ENCODE data around the gene MAP2K5.

MAP2K5 gene
- total RNA-seq, result 1.7 to 11.8 (median 5.6) reads per million in 17 experiments

DNA sequence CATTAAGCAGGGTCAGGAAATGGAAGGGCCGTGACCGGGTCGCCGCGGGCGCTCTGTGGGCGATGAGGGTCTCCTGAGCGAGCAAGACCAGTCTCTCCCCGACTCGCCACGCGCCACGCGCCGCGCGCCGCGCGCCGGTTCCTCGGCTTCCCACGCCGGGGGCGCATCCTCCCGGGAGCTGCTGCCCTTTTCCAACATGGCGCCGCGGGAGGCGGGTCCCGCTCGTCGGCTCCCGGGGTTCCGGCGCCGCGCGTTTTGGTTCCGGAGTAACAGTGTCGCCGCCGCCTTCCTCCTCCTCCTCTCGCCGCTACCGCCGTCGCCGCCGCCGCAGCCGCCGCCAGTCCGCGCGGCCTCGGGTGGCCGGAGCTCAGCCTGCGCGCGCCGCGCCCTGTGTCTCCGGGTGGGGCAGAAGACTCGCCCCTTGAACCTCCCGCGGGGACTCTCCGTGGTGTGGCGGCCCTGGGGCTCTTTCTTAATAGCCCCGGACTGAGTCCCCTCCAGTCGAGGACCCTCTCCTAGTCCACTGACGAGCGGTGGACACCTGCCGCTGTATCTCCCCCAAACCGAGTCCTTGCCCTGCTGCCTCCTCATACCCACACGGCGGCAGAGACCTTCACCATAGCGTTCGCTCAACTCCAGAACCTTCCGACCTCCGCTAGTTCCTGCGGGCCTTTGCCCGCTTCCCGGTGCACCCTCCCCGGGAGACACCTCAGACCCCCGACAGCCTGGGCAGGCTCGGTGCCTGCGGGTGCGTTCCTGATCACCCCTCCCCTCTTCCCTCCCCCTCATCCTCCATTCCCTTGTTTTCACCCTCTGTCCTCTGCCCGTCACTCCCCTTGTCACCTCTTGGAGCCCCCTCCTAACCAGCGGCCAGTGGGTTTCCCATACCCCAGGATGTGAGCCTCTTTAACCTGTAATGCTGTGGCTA is at the start of gene MAP2K5:
TSS of gene MAP2K5 (plus strand) at position 284 of the 928 bp plus-strand sequence. CDS start at position 917, 633 bp downstream.
- peak; percentile 86 to 95 (median 92) for DNase-seq

DNA sequence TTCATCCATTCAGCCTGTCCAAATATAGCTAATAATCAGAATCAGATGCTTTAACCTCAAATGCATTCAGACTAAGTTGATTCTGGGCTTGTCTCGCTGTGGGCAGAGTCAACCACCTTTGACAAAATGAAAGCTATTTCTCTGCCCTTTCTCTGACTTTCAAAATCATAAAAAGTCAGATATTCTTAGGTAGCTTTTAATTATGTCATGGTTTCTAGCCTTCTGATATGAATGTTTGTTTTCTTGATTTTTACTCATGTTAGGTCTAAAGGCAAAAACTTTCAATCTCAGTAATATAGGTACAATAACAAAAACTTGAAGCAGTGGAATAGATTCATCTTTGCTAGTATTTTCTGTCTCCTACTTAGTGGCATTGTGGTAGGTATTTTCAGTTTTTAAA is 46.9 kb upstream of the MAP2K5 start:
- no peak for DNase-seq

DNA sequence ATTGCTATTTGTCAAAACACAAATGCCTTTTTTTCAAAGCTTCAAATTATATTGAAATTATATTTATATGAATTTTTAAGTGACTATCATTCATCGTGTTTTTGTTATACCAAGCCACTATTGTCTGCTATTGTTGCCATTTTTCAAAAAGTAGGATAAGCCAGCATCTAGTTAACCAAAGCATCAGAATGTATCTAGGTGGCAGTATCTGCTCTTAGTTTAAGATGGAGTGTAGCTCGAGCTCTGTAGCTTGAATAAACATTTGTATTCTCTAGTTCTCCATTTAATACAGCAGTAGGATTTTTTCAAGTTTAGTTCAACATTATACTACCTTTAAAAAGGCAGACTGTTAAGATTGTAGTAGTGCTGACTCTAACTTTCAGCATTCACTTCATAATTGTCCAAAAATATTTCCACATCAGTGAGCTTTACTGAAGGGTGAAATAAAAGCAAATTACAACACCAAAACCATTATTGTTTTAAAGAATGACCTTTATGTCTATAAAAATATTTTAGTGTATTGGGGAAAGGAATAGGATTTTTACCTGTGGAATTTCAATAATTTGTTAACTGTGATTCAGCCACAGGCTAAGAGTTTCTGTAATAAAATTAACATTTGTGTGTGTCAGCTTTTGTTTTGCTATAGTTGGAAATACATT is 41.2 kb upstream of the MAP2K5 start:
- peak in 3 of 4 experiments; percentile 13 to 51 (median 28) for DNase-seq

DNA sequence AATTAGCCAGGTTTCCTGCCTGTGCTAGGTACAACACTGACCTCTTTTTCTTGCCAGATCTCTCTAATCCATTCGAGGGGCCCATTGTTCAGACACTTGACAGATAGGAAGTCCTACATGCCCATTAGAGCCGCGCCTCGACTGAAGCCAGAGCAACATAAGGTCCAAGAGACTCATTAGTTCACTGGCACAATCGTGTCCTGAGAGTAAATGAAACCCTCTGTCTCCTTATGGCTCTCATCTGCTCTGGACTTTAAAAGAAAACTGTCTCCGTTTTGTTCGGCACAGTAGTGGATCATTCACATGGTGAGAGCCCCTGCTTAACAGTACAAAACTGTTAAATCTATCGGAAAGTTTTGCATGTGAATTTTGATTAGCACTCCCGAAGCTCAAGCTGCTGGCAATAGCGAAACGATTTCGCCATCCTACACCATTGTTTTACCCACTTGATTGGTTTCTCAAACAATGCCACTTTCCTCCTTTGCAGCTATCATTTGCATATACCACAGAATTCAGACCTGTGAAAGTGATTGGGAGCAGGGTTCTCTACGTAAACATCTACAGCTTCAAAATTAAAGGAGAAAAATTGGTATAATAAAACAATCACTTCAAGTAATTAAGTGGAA is 40.6 kb upstream of the MAP2K5 start:
- no peak for DNase-seq

- DNase-seq, result no peak
Measured at GRCh38 chr15:67504056-67504455, 38.4 kb upstream of the MAP2K5 start.

- no peak for DNase-seq
Measured at GRCh38 chr15:67504796-67505195, 37.7 kb upstream of the MAP2K5 start.

GRCh38 chr15:67505675-67506572 is 36.6 kb upstream of the MAP2K5 start:
- peak; percentile 38 to 71 (median 61) for DNase-seq

DNA sequence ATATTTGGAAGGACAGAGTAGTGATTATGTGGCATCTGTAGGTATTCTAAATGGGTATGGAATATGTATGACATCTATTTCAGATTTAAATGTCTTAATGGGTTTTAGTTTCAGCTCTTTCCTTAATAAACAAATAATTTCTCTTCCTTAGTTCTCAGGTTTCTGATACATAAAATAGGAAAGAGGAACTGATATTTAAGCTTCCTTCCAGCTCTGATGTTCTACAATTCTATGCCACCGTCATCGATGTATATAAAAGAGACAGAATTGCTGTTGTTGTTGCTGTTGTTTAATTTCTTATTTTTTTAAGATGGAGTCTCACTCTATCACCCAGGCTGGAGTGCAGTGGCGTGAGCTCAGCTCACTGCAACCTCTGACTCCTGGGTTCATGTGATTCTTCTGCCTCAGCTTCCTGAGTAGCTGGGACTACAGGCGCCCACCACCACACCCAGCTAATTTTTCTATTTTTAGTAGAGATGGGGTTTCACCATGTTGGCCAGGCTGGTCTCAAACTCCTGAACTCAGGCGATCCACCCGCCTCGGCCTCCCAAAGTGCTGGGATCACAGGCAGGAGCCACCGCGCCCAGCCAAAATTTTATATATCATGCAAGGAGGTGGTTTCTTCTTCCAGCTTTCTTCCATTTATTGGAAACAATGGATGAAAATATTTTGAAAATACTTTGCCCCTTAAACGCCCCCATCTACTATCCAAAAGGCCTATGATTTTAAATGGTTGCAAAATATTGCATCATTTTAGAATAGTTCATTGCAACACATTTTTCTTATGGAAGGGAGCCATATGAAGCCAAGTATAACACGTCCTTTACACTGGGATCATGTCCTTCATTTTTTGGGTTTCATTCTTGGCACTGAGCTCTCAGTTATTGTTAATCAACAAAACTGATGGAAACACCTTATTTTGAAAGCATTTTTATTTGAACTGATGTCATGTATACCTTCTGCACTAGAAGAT is 35.4 kb upstream of the MAP2K5 start:
- peak in 2 of 4 experiments; percentile 36 to 48 for DNase-seq

DNA sequence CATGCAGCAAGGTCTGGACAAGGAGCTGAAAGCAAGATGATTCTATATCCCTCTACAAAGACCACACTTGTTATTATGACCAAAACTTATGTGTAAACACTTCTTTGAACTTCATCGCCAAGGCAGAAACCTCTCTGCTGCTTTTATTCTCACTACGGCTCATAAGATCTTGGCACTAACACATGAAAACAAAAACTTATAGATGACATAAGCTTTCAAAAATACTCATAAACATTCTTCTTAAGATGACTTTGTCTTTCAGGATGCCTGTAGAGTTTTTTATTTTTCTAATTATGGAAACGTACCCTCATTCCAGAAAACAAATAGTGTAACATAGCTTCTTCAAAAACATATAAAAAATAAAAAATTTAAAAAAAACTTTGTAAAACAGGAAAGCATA is 34.1 kb upstream of the MAP2K5 start:
- no peak for DNase-seq

GRCh38 chr15:67509918-67510317 is 32.6 kb upstream of the MAP2K5 start:
- no peak for DNase-seq

DNA sequence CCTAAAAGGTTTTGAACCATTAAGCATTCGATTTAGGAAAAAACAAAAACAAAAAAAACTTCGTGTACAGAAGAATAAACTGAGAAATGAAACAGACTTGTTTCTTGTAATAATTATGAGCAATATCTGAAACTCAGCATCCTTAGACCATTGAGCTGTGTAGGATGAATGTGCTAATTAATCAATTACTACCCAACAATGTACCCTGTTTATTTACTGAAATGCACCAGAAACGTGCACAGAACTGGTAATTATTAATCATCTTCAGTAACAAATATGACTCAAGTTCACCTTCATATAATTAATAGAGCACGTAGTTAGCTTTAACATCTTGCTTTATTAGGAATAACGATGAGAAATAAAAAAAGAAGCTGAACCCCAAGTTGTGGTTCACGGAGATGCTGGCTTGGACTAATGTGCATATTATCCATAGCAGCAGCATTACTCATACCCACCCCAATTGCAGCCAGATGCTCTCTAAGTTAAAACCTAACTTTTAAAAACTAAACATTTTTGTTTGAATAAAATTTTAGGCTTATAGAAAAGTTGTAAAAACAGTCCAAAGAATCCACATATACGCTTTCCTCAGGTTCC is 31.8 kb upstream of the MAP2K5 start:
- no peak for DNase-seq

GRCh38 chr15:67511606-67512005 is 30.9 kb upstream of the MAP2K5 start:
- DNase-seq, result no peak

GRCh38 chr15:67512140-67512539 is 30.4 kb upstream of the MAP2K5 start:
- DNase-seq, result no peak

DNA sequence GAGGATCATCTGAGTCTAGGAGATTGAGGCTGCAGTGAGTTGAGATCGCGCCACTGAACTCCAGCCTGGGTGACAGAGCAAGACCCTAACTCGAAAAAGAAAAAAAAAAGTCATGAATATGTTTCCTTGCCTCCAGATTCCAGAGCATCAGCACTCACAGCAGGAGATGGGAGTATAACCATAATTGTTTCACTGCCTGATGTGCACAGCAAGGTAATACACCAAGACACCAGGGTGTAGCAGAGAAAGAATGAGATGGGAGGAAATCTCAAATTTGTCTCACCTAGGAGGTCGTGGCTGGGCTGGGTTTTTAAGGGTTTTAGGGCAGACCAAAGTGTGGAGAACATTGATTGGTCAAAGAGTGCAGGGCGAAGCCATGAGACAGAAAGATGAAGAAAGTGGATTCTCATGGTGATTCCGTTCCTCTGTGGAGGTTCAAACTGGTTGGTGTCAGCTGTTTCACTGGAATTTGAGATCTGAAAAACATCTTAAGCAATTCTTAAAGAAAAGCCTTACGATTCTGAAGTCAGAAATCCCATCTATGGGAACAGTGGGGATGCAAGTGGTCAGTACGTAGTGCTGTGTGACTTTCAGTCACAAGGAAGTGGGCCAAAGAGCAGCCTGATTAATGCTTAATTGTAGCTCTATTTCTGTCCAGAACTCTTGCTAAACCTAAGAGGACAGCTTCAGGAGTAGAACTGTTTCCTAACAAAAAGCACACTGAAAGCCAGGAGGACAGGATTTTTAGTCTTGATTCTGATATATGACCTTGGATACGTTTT is 29.4 kb upstream of the MAP2K5 start:
- no peak for DNase-seq

GRCh38 chr15:67515090-67515489 is 27.4 kb upstream of the MAP2K5 start:
- DNase-seq, result no peak

- no peak for DNase-seq
Measured at GRCh38 chr15:67515557-67515956, 26.9 kb upstream of the MAP2K5 start.

DNA sequence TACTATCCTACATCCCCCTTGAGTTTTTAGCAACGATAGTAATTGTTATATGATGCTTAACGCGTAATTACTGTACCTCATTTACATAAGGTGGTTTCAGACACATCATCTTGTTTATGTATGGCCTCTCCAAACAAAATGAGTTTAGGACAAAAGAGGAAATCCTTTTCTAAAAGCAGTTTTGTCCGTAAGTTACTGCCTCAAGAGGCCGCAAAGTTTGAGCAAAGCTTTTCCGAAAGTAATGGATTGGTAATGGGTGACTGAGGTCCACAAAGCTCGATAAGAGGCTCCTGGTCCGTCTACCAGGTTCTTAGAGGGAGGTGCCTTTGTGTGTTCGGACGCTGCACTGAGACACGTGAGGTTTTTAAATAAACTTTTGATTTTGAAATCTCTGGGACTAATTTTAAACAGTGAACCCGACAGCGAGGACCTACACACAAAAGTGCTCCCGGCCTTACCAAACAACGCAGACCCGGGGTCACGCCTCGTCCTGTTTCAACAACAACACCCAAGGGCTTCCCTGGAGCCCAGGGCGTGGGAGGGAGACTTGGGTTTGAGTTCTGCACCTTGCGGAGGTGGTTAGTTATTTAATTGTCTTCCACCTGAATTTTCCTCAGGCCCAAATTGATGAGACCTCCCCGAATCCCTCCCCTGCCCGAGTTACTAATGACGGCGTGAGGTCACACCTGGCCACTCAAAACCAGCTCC is 22.0 kb upstream of the MAP2K5 start:
- DNase-seq, result peak; percentile 52 to 70 (median 59)

DNA sequence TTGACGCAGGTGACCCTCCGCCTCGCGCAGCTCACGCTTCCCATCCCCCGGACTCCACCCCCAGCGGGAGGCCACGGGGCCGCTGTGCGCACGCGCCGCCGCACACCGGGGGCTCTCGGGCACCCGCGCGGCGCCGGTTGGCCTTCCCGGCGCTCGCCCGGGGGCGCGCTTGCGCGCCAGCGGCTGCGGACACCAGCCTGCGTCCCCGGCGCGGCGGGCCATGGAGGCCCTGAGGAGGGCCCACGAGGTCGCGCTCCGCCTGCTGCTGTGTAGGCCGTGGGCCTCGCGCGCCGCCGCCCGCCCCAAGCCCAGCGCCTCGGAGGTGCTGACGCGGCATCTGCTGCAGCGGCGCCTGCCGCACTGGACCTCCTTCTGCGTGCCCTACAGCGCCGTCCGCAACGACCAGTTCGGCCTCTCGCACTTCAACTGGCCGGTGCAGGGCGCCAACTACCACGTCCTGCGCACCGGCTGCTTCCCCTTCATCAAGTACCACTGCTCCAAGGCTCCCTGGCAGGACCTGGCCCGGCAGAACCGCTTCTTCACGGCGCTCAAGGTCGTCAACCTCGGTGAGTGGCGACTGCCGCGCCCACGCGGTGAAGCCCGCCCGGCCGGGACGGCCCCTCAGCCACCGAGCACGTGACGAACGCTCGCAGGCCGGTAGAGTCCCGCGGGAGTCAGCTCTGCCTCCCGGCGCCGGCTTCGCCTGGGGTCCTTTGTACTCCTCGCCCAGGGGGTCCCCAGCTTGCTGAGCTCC is 21.3 kb upstream of the MAP2K5 start, which contains the start of gene C15orf61:
TSS of gene C15orf61 (plus strand) at position 103 of the 754 bp plus-strand sequence. CDS start at position 221, 118 bp downstream.
- DNase-seq, result peak; percentile 87 to 97 (median 92)
